ENCODE results near the gene GPC5. TPM values are rescaled to one million over a fixed set of nuclear protein-coding genes. Genes with fewer than 3 reads are reported as not detected.
"Not testable (repeated sequence)": the region's sequence is repeated elsewhere in the genome, so short reads cannot be mapped to it uniquely, and the experiment has no call there.

The GPC5 gene
- total RNA-seq, 2 experiments from 2014 or later = 0.06 TPM; not detected in 1

DNA sequence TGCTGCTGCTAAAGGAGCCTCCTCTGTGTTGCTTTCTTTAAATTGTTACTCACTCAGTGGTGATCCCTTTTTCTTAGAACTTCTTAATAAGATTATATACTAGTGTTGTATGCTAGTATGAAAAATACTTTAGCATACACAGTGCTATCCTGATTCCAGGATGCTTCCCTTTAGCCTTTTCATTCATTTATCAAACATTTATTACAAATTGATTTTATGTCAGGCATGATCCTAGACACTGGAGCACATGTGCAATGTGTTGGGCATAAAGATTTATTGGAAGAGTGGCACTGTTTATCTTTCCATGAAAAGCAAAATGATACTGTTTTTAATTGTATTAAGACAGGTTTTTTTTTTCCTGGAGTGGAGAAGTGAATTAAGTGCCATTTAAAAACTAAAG is 249.6 kb downstream of the GPC5 start:
- ChIA-PET CTCF (no interaction called here), POLR2A (no interaction called here)
- Mint-ChIP-seq H3K27me3 (no peaks in the 10 kb centered on the region), H3K4me3 (no peak overlapping the region), H3K9me3 (no peaks in the 10 kb centered on the region), H3K36me3 (ENCODE audit: low read depth) (no peaks in the 10 kb centered on the region), H3K27ac (no peak overlapping the region), H3K4me1 (no peaks in the 10 kb centered on the region)
- no peak for DNase-seq

DNA sequence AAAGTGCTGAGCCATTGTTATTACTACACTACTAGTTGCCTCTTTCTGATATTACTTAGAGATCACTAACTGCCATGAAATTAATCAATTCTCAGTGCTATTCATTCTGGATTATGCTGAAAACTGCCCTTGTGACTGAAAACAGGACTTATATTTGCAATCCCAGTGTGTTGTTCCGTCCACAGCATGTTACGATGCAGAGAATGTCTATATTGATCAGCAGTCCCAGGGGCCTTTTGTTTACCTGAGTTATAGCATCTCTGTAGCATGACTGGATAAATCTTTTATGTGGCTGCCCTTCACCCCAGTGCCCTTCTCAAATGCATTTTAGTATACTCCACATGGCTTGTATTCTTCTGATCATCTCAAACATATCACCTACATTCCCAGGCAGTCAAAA is 251.0 kb downstream of the GPC5 start:
- ChIA-PET POLR2A (no interaction called here), CTCF (no interaction called here)
- Mint-ChIP-seq H3K27ac (no peak overlapping the region), H3K9me3 (no peaks in the 10 kb centered on the region), H3K4me3 (no peak overlapping the region), H3K4me1 (no peaks in the 10 kb centered on the region), H3K36me3 (ENCODE audit: low read depth) (no peaks in the 10 kb centered on the region), H3K27me3 (no peaks in the 10 kb centered on the region)
- DNase-seq = no peak

DNA sequence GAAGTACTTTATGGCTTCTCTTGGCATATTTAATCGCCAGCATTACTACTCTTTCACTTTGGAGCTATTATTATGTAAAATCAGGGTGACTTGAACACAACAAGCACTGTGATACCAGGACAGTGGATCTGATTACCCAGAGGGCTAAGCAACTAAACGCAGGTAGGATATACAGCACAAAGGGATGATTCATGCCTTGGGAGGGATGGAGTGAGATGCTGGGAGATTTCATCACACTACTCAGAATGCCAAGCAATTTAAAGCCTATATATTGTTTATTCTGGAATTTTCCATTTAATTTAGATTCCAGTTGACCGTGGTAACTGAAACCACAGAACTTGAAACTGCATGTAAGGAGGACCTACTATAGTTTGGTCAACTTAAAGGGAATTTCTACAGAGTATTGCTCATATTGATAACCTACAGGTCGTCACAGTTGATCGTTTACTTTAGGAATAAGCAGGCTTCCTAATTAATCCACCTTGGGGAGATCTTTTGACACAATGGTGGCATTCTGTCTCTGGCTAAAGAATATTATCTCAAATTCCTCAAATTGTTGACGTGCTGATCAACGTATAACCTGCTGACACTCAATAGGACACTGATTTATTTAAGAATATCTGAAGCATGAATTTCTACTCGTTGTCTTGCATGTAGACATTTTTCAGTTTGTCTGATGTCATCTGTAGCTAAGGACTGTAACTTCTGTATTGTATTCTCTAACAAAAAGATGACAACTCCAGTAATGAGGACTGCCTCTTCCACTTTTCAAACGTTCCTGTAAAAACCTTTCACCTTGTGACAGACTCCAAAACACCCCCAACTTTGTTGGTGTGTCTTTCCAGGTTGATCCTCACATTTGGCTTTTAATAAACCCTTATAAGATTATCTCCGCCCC is 254.2 kb downstream of the GPC5 start:
- POLR2A ChIA-PET = no interaction called here

DNA sequence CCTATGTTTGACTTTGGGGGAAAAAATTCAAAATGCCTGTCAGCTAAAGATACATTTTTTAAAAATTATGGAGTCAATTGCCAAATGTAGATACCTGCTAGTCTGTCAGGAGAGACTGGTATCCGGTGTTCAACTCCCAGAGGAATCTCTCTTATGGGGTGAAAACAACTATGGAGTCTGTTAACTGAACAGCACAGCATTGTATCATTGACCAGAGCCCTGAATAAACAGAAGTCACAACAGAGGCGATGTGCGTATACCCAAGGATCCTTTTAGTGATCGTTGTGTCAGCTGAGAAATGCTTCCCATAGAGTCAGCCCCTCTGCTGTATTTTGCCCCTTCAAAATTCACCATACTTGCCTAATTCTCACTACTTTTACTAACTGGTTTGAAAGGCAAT is 257.3 kb downstream of the GPC5 start:
- POLR2A ChIA-PET = no interaction called here
- H3K27me3 Mint-ChIP-seq = no peaks in the 10 kb centered on the region
- CTCF ChIA-PET = no interaction called here

More for the DNA sequence above, 254.2 kb downstream of the GPC5 start:
- CTCF ChIA-PET = no interaction called here
- Mint-ChIP-seq H3K9me3 (no peaks in the 10 kb centered on the region), H3K27ac (no peak overlapping the region), H3K27me3 (no peaks in the 10 kb centered on the region), H3K4me1 (no peaks in the 10 kb centered on the region), H3K36me3 (ENCODE audit: low read depth) (no peaks in the 10 kb centered on the region), H3K4me3 (no peak overlapping the region)
- DNase-seq = no peak

DNA sequence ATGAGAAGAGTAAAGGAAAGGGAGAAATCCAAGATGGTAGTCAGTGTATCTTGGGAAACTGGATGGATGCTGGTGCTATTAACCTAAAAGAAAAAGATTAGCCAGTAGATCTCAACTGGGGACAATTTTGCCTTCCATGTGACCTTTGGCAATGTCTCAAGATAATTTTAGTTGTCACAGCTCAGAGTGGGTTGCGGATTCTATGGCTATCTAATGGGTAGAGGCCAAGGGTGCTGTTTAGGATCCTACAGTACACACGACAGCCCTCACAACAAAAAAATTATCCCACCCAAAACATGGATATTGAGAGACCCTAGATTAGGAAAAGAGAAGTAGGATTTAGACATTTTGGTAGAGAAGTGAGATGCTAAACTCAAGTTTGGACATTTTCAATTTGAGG is 258.9 kb downstream of the GPC5 start:
- no peaks in the 10 kb centered on the region for H3K9me3 Mint-ChIP-seq
- H3K27me3 Mint-ChIP-seq = no peaks in the 10 kb centered on the region
- no peak overlapping the region for H3K27ac Mint-ChIP-seq
- no peak for DNase-seq
- H3K36me3 Mint-ChIP-seq (ENCODE audit: low read depth) = no peaks in the 10 kb centered on the region
- no peaks in the 10 kb centered on the region for H3K4me1 Mint-ChIP-seq
- ChIA-PET CTCF (no interaction called here), POLR2A (no interaction called here)
- no peak overlapping the region for H3K4me3 Mint-ChIP-seq

More for the DNA sequence above, 257.3 kb downstream of the GPC5 start:
- Mint-ChIP-seq H3K4me3 (no peak overlapping the region), H3K9me3 (no peaks in the 10 kb centered on the region), H3K27ac (no peak overlapping the region), H3K36me3 (ENCODE audit: low read depth) (no peaks in the 10 kb centered on the region), H3K4me1 (no peaks in the 10 kb centered on the region)
- no peak for DNase-seq

DNA sequence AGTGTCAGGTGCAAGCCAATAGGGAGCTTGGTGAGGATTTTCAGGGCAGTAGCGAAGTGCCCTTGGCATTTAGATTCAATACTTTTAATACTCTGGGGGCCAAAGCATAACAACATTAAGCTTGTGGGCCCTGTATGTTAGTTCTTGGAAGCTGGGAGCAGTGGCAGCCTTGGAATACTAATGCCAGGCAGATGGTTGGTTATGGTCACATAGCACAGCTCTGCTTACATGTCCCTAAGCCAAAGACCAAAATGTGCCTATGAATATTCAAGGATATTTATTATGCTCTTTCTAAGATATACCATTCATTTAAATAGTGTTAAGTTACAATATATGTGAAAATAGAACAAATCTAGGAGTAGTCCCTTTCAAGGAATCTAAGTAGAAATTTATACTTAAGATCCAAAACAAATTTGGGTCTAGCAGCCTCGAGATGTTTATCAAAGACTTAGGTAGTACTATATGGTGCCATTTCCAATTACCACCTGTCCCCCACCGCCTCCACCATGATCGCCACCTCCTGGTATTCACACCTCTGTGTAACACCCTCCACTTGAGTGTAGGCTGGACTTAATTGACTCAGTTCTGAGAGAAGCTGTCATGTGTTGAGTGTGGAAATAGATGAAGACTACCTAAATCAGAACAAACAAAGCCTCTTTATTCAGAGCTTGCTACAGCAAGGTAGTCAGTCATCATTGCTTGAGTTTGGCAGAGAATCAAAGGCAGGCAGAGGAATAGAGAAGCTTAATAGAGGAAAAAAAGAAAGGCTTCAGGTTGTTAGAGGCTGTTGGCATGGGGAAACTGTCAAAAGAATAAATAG is 261.0 kb downstream of the GPC5 start:
- Mint-ChIP-seq H3K27ac (no peak overlapping the region), H3K9me3 (no peaks in the 10 kb centered on the region), H3K4me1 (no peaks in the 10 kb centered on the region), H3K4me3 (no peak overlapping the region), H3K36me3 (ENCODE audit: low read depth) (no peaks in the 10 kb centered on the region), H3K27me3 (no peaks in the 10 kb centered on the region)
- DNase-seq = no peak
- CTCF ChIA-PET = no interaction called here
- POLR2A ChIA-PET = no interaction called here

DNA sequence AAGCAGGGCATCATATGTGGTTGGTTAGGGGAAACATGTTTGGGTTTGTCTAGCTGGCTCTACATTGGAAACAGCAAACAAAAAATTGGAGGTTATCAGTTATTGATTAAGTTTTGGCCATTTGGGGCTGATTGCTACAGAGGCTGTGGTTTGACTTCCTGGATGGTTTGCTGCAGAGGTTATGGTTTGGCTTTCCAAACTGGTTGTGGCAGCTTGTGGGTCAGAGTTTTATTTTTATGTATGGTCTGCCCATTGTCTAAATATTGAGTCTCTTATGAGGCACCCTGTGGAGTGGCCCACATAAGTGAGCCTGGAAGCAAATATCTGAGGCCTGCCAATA is 261.6 kb downstream of the GPC5 start:
- Mint-ChIP-seq H3K4me1 (no peaks in the 10 kb centered on the region), H3K27me3 (no peaks in the 10 kb centered on the region), H3K27ac (no peak overlapping the region), H3K4me3 (no peak overlapping the region), H3K36me3 (ENCODE audit: low read depth) (no peaks in the 10 kb centered on the region), H3K9me3 (no peaks in the 10 kb centered on the region)
- CTCF ChIA-PET = no interaction called here
- POLR2A ChIA-PET = no interaction called here
- DNase-seq = no peak

DNA sequence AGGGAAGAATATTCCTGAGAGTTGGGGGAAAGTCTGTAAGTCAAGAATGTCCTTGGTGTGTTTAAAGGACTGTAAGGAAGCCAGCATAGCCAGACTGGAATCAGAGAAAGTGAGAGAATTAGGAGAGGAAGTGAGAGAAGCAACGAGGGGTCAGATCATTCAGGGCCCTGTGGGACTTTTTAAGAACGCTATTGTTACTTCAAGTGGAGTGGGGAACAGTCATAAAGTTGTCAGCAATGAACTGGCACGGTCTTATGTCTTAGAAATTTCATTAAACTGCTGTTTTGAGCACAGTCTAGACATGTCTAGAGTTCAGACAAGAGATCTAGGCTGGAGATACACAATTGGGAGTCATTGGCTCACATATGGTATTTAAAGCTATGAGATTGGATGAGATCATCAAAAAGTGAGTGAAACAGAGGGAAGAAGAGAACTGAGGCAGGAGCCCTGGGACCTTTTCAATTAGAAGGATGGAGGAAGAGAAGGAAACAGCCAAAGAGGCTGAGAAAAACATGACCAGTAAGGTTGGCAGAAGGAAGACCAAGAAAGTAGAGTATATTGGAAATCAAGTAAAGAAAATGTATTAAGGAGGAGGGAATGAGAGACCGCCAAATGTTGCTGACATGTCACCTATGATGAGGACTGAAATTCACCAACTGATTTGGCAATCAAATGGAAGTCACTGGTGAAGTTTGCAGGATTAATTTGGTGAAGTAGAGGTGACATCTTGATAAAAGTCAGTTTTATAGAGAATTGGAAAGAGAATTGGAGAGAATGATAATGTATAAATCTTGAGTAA is 263.5 kb downstream of the GPC5 start:
- no peak for DNase-seq
- Mint-ChIP-seq H3K27me3 (no peaks in the 10 kb centered on the region), H3K27ac (no peak overlapping the region), H3K4me1 (no peaks in the 10 kb centered on the region), H3K36me3 (ENCODE audit: low read depth) (no peaks in the 10 kb centered on the region), H3K9me3 (no peaks in the 10 kb centered on the region), H3K4me3 (no peak overlapping the region)
- POLR2A ChIA-PET = no interaction called here
- CTCF ChIA-PET = no interaction called here

DNA sequence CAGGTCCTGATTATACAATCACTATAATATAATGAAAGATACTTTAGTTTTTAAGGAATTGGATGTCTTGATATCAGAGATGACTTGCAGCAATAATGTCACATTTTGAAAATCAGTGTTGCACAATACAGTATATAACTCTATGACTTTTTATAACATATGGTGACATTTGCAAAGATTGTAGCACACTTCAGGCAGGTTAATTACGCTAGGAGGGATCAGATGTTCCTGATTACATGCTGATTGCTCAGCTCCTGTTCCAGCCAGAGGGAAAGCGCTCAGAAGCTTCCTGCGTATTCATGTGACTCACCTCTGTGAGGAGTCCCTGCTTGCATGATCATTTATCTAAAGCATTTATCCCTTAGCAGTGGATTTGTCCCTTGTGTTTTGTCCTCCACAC is 265.6 kb downstream of the GPC5 start:
- H3K9me3 Mint-ChIP-seq = no peaks in the 10 kb centered on the region
- H3K27me3 Mint-ChIP-seq = no peaks in the 10 kb centered on the region
- H3K27ac Mint-ChIP-seq = no peak overlapping the region
- DNase-seq = no peak
- H3K4me1 Mint-ChIP-seq = no peaks in the 10 kb centered on the region
- CTCF ChIA-PET = no interaction called here
- no peak overlapping the region for H3K4me3 Mint-ChIP-seq
- POLR2A ChIA-PET = no interaction called here
- no peaks in the 10 kb centered on the region for H3K36me3 Mint-ChIP-seq (ENCODE audit: low read depth)

DNA sequence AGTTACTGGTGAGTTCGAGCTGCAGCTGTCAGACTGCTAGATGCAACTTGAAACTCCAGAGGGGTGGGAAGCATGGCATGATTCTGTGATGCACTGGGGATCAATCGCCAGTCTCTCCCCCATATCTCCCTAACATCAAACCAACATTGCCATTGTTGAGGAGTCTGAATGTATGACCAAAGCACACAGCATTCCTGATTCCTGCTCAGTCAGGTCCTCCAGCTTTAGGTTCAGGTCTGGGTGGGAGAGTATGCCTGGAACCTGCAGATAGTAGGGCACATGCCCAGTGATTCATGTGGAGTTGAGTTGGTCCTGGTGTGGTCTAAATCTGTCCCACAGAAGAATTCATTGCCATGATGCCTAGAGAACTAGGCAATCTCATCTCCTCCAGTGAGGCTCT is 269.1 kb downstream of the GPC5 start:
- no peaks in the 10 kb centered on the region for H3K36me3 Mint-ChIP-seq (ENCODE audit: low read depth)
- no peak overlapping the region for H3K4me3 Mint-ChIP-seq

DNA sequence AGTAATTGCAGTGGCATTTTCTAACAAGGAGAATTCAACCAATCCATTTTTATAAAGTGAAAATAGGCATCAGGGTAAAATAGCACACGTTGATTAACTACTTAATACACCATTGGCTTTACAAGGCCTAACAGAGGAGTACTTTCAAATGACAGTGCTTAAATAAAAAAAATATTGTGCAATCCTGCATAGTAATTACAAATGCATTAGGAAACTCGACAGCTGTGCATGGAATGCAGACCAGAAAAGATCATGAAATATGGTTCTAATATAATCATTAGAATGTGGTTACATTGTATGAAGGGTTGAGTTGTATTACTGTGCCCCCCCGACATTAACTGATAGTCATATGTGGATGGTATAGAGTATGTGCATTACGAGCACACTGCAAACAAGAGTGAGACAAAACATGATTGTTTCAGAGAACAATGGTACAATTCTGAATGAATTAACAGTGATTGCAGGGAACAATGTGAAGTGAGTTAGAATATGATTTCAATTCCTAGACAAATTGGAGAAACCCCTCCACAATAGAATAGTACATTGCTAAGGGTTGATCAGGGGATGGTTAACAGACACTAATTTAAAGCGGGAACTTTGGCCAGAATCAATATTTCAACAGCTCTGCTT is 270.6 kb downstream of the GPC5 start:
- Mint-ChIP-seq H3K27ac (no peak overlapping the region), H3K36me3 (ENCODE audit: low read depth) (no peaks in the 10 kb centered on the region), H3K4me1 (no peaks in the 10 kb centered on the region), H3K27me3 (no peaks in the 10 kb centered on the region), H3K4me3 (no peak overlapping the region), H3K9me3 (no peaks in the 10 kb centered on the region)
- DNase-seq = no peak
- ChIA-PET CTCF (no interaction called here), POLR2A (no interaction called here)

More for the DNA sequence above, 269.1 kb downstream of the GPC5 start:
- CTCF ChIA-PET = no interaction called here
- Mint-ChIP-seq H3K9me3 (no peaks in the 10 kb centered on the region), H3K27ac (no peak overlapping the region), H3K27me3 (no peaks in the 10 kb centered on the region), H3K4me1 (no peaks in the 10 kb centered on the region)
- POLR2A ChIA-PET = no interaction called here
- DNase-seq = no peak

DNA sequence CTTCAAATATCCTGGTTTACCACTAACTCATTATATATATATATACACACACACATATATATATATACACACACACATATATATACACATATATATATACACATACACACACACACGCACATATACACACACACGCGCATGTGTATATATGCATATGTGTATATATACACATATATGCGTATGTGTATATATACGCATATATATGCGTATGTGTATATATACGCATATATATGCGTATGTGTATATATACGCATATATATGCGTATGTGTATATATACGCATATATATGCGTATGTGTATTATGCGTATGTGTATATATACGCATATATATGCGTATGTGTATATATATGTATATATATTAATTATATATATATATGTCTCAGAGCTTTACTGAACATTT is 275.9 kb downstream of the GPC5 start:
- POLR2A ChIA-PET; CTCF ChIA-PET; H3K9me3 Mint-ChIP-seq; H3K4me1 Mint-ChIP-seq; H3K27me3 Mint-ChIP-seq; H3K27ac Mint-ChIP-seq; H3K4me3 Mint-ChIP-seq; DNase-seq; H3K36me3 Mint-ChIP-seq (ENCODE audit: low read depth): not testable (repeated sequence)

DNA sequence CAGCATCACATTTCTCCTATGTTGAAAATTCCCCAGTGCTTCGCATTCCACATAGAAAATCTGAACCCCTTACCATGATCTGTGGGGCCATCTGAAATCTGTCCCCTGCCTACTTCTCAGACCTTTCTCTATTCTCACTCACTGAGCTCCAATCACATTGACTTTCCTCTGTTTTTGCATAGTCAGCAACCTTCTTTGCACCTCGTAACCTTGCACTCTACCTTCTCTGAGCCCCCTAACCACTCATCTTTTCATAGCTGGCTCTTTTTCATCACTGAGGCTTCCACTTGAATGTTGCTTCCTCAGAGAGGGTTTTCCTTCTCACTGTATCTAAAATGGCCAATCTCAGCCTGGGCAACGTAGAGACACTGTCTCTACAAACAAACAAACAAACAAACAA is 286.3 kb downstream of the GPC5 start:
- Mint-ChIP-seq H3K4me3 (no peak overlapping the region), H3K27me3 (no peaks in the 10 kb centered on the region), H3K36me3 (ENCODE audit: low read depth) (no peaks in the 10 kb centered on the region), H3K27ac (no peak overlapping the region), H3K4me1 (no peaks in the 10 kb centered on the region), H3K9me3 (no peaks in the 10 kb centered on the region)
- DNase-seq = no peak
- CTCF ChIA-PET = no interaction called here
- POLR2A ChIA-PET = no interaction called here
